HG02884 (cell line): ENCODE measurements around the gene CKAP4.

Experiments
- ATAC-seq: cut with Tn5 transposase; IDR thresholded peaks from one replicate; pipeline ENCODE4 v1.9.1; 2021; ENCODE audit warnings: mild to moderate bottlenecking, moderate library complexity; ENCODE audit not compliant: unreplicated experiment

CKAP4 gene

DNA sequence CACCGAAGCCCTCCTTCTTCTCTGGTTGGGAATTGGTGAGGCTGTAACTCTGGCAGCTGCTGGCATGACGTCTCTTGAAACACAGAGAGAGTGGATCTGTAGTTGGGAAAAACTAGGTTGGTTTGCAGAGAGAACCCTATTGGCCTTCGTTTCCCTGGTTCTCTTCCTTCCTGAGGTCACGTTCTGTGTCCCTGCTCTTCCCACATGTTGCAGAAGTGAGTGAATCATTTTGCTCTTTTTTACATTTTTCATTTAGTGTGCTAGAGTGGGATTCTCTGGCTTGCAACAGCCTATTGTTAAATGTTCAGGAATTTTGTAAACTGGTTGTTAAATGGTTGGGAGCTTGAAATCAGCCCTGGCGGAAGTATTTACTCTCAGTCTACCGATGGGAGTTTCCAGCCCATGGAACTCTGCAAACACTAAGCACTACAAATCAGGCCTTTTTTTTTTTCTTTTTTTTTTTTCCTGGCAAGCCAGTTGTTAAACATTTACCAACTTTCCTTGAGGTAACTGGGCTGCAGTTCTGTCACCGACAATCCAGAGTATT is 26.8 kb upstream of the CKAP4 start:
- no peak for ATAC-seq

DNA sequence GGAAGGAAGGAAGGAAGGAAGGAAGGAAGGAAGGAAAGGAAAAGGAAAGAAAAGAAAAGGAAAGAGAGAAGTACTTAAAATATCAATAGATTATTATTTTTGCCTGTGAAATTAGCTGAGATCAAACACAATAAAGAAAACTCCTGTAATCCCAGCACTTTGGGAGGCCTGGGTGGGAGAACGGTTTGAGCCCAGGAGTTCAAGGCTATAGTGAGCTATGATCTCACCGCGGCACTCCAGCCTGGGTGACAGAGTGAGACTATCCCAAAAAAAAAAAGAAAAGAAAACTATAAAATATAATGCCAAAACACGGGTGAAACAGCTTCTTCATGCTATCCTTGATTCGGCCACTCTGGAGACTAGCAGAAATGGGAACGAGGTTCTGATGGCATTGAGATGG is 26.2 kb upstream of the CKAP4 start:
- no peak for ATAC-seq

DNA sequence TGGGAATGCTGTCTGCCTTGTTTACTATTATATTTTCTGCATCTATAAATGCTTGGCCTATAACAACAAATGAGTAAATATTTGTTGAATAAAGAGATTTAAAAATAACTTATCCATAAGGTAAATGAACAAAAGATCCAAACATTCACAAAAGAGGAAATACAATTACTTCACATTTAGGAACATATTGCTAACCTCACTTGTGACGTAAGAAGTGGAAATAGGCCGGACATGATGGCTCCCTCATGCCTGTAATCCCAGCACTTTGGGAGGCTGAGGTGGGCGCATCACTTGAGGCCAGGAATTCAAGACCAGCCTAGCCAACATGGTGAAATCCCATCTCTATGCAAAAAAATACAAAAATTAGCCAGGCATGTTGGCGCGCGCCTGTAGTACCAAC is 25.7 kb upstream of the CKAP4 start:
- no peak for ATAC-seq

GRCh38 chr12:106271575-106272505 is 24.0 kb upstream of the CKAP4 start:
- ATAC-seq: no peak

DNA sequence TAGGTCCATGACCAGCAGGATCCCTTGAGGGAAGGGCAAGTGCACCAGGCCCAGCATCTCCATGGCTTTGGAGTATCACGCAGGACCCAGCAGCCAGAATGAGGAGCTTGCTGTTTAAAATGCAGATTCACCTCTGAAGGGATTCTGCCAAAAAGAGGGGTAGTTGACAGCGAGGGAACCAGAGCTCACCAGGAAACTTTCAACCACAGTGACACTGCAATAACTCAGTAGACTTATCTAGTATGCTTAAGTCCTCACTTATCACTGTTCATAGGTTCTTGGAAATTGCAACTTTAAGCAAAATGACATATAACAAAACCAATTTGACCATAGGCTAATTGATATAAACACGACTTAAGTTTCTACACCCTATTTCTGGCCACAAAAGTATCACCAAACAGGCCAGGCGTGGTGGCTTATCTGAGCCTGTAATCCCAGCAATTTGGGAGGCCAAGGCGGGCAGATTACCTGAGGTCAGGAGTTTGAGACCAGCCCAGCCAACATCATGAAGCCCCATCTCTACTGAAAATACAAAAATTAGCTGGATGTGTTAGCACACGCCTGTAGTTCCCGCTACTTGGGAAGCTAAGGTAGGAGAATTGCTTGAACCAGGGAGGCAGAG is 21.4 kb upstream of the CKAP4 start:
- ATAC-seq: no peak

- no peak for ATAC-seq
Measured at GRCh38 chr12:106267535-106267934, 19.7 kb upstream of the CKAP4 start.

GRCh38 chr12:106265116-106265515 is 17.3 kb upstream of the CKAP4 start:
- no peak for ATAC-seq

- ATAC-seq: no peak
Measured at GRCh38 chr12:106258935-106259334, 11.1 kb upstream of the CKAP4 start.

DNA sequence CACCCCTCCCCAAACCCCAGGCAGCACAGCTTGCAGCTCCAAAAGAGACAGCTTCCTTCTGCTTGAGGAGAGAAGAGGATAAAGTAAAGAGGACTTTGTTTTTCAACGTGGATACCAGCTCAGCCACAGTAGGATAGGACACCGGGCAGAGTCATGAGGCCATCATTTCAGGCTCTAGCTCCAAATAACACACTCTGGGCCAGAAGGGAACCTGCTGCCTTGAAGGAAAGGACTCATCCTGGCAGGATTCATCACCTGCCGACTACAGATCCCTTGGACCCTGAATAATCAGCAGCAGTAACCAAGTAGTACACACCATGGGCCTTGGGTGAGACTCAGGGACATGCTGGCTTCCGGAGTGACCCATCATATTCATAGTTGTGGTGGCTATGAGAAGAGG is 10.4 kb upstream of the CKAP4 start:
- no peak for ATAC-seq

- ATAC-seq: no peak
Measured at GRCh38 chr12:106256524-106256923, 8.7 kb upstream of the CKAP4 start.

DNA sequence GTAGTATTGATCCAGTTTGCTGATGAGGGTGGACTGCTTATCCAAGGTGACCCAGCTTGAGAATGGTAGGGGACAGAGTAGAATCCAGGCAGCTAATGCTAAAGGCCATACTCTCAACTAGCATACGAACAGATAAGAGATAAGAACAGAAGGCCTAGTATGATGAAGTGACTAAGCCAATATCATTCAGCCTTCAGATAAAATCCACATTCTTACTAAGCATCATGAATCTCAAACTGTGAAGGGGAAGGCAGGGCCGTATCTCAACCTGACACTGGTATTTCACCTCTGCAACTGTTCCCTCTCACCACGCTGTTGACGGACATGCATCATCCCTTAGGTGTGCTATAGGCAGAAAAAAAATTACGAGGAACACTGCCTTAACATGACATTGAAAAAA is 8.1 kb upstream of the CKAP4 start:
- ATAC-seq: no peak

- no peak for ATAC-seq
Measured at GRCh38 chr12:106255493-106255892, 7.7 kb upstream of the CKAP4 start.

DNA sequence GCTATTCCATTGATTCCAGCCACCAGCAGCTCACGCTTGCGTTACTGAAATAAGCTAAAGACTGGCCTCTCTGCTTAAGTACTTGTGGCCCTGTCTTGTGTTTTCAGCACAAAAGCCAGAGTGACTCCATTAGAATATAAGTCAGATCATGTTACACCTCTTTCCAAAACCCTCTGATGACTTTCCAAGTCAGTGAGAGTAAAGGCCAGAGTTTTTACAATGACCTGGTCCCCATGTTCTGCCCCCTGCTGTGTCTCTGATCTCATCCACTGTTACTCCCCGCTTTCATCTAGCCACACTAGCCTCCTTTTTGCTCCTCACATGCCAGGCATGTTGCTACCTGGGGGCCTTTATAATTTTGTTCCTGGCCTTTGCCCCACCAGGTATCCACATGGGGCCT is 6.9 kb upstream of the CKAP4 start:
- no peak for ATAC-seq

DNA sequence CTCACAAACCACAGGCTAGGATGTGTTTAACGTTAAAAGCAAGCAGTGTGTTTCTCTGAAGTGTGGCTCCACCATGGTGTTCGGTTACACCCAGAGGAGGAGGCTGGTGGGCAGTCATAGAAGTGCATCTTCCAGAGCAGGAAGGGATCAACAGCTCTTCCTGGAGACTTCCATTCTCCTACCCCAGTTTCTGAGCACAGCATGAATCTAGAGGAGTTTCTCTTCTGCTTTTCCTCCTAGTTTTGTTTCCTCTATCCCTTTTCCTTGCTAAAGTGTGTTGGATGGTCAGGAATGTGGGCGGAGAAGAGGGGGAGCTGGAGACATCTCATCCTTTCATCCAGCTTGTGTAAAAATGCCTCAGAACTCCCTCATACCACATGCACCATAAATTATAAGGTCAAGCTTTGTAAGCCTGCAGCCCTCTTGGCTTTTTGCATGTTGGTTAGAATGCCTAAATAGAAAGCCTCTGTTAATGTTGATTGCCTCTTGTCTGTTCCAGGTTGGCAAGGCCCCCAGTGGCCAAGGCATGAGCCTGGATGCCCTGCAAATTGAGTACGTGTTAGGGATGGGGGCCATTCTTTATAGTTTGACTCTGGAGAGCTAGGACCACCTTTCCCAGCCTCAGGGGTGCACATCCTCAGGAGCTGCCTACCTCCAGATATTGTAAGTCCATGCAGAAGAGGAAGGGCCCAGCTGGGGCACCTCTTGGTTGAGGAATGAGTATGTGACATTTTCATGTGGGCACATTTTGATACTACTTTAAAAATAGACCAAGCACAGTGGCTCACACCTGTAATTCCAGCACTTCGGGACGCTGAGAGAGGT is 4.0 kb upstream of the CKAP4 start:
- no peak for ATAC-seq

DNA sequence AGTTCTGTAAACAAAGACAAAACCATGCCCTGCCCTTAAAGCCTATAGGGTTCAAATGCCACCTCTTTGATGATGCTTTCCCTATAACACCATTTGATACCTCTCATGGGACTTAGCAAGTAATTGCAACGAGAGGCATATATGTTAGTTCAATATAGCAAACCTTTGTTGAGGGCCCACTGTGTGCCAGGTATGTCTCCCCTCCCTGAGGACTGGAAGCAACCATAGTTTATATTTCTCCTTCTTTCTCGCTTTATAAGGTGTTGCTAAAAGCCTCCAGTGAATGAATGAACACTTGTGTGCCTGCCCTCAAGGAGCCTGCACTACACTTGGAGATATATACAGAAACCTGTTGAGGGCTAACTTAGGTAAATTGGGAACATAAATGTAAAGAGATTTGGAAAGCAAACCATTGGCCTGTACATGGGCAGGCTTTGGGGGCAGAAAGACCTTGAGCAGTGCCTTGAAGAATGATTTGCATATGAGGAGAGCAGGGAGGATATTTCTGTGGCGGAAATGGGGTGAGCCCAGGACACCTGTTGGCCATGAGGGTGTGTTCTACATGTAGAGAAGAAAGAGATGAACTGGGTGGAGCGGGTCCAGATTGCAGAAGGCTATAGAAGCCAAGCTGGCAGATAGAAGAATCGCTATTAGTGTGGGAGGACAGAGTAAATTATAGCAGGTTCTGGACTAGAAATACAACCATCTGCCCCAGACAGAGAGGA is 1.8 kb upstream of the CKAP4 start:
- ATAC-seq: peak; percentile 59

DNA sequence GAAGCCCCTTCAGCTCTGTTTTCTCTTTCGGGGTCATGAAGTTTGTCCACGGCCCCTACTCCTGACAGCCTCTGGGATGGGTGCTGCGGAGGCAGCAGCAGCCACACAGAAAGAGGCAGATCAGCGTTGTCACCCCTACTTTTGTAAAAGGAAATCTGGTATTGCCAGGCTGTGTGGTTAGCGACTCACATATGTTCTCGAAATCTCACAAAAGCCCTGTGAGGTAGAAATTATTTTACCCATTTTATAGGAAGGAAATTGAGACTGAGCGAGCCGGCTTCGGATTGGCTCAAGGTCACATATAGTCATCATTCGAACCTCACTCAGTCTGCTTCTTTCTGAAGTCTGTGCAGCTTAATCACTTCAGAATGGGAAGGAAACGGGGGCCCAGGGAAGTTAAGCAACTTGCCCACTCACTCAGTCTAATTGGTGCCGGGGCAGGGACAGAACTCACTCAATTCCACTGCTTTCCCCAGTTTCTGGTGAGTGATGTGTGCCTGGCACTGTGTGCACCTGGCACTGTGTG is 1.1 kb upstream of the CKAP4 start:
- no peak for ATAC-seq

GRCh38 chr12:106248312-106248845 is 559 bp upstream of the CKAP4 start:
- ATAC-seq: peak; percentile 9

GRCh38 chr12:106246891-106247673 is 738 bp downstream of the CKAP4 start:
- ATAC-seq: peak; percentile 28

GRCh38 chr12:106245767-106246166 is 2.1 kb downstream of the CKAP4 start:
- no peak for ATAC-seq
